Chondrocyte (in vitro differentiated cells): Measurements from ENCODE around the gene RAC3. TPM values are rescaled to one million over a fixed set of nuclear protein-coding genes. Genes with fewer than 3 reads are reported as not detected.

ENCODE experiments used
- DNase-seq: peaks from one replicate; pipeline ENCODE4 v3.0.0; 2021; ENCODE audit warnings: mixed read lengths, low spot score
- H3K27ac Mint-ChIP-seq: one replicate; pipeline ENCODE4 v1.8.0; 2021; ENCODE audit warnings: mild to moderate bottlenecking, moderate library complexity, mixed read lengths; ENCODE audit not compliant: unreplicated experiment
- H3K27me3 Mint-ChIP-seq: 2 replicates; pipeline ENCODE4 v1.8.0; 2021; ENCODE audit warnings: low read depth, mixed read lengths
- H3K36me3 Mint-ChIP-seq: 2 replicates; pipeline ENCODE4 v1.8.0; 2021; ENCODE audit warnings: low read depth, mixed read lengths
- H3K4me1 Mint-ChIP-seq: 2 replicates; pipeline ENCODE4 v1.8.0; 2021; ENCODE audit warnings: low read depth, mild to moderate bottlenecking, mixed read lengths
- H3K4me3 Mint-ChIP-seq: one replicate; pipeline ENCODE4 v1.8.0; 2021; ENCODE audit warnings: mild to moderate bottlenecking, moderate library complexity, mixed read lengths; ENCODE audit not compliant: unreplicated experiment
- H3K9me3 Mint-ChIP-seq: 2 replicates; pipeline ENCODE4 v1.8.0; 2021; ENCODE audit warnings: low read depth, mixed read lengths
- total RNA-seq: library from RNA; stranded (reverse); gene quantifications from 3 replicates; pipeline ENCODE4 v1.2.1, GENCODE V29; 2021
- TF ChIP-seq, protein P1 (sequence below): fragments of 200-600 bp; sonication (generic); IDR thresholded peaks from 2 replicates; pipeline ENCODE4 v1.5.0; 2021; ENCODE audit warnings: antibody characterized with exemption, mild to moderate bottlenecking, moderate library complexity

RAC3 gene
- total RNA-seq, 1 donor from 2014 or later, result 32.7 TPM

DNA sequence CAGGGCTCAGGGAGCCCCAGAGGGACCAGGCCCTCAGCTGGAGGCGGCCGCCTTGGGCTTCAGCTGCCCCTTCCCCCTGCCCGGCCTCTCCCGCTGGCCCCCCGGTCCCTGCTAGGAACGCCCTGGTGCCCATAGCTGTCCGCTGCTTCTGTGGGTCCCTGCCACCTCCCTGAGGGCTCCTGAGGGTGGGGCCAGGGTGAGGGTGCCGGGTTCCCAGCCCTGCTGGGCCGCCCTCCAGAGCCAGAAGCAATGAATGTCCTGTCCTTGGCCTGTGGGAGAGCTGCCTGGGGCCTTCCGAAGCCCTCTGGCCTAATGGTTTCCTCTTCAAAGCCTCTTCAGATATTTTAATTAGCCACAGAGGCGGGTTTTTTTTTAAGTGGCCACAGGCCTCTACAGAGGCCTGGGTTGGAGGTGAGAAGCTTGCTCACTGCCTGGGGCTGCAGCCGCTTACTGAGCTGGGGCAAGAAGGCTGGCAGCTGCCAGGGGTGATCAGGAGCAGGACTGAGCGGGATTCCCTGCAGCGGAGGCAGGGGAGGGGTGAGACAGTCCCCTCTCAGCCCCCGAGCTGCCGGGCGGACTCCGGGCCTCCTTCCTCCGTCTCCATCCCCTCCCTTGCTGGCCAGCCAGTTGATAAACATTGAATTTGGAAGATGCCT lies 18.7 kb upstream of the RAC3 start:
- Mint-ChIP-seq H3K27ac (no peak overlapping the region), H3K27me3 (no peaks in the 10 kb centered on the region), H3K4me3 (no peak overlapping the region), H3K9me3 (no peaks in the 10 kb centered on the region), H3K4me1 (no peaks in the 10 kb centered on the region), H3K36me3 (no peaks in the 10 kb centered on the region)
- no peak for DNase-seq
- TF ChIP-seq, protein P1, sequence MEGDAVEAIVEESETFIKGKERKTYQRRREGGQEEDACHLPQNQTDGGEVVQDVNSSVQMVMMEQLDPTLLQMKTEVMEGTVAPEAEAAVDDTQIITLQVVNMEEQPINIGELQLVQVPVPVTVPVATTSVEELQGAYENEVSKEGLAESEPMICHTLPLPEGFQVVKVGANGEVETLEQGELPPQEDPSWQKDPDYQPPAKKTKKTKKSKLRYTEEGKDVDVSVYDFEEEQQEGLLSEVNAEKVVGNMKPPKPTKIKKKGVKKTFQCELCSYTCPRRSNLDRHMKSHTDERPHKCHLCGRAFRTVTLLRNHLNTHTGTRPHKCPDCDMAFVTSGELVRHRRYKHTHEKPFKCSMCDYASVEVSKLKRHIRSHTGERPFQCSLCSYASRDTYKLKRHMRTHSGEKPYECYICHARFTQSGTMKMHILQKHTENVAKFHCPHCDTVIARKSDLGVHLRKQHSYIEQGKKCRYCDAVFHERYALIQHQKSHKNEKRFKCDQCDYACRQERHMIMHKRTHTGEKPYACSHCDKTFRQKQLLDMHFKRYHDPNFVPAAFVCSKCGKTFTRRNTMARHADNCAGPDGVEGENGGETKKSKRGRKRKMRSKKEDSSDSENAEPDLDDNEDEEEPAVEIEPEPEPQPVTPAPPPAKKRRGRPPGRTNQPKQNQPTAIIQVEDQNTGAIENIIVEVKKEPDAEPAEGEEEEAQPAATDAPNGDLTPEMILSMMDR, result no peak

DNA sequence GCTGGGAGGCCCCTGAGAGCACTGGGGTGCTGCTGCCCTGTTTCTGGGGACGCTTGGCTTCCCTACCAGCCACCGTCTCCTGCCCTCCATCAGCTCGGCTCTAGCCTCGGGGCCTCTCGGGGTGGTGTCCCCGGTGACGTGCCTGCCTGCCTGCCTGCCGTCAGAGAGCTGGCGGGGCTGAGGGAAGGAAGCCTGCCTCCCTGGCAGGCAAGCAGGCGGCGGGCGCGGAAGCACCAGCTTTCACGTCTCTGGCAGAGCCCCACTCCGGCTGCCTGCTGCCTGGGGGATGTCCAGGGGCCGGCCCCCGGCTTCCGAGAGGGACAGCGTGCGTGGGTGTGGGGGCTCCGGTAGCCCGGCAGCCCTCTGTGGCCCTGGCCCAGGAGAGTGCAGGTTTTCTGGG lies 18.1 kb upstream of the RAC3 start:
- Mint-ChIP-seq H3K9me3 (no peaks in the 10 kb centered on the region), H3K4me1 (no peaks in the 10 kb centered on the region), H3K4me3 (no peak overlapping the region), H3K27ac (no peak overlapping the region), H3K27me3 (no peaks in the 10 kb centered on the region), H3K36me3 (no peaks in the 10 kb centered on the region)
- TF ChIP-seq, protein P1, result no peak
- DNase-seq, result no peak

DNA sequence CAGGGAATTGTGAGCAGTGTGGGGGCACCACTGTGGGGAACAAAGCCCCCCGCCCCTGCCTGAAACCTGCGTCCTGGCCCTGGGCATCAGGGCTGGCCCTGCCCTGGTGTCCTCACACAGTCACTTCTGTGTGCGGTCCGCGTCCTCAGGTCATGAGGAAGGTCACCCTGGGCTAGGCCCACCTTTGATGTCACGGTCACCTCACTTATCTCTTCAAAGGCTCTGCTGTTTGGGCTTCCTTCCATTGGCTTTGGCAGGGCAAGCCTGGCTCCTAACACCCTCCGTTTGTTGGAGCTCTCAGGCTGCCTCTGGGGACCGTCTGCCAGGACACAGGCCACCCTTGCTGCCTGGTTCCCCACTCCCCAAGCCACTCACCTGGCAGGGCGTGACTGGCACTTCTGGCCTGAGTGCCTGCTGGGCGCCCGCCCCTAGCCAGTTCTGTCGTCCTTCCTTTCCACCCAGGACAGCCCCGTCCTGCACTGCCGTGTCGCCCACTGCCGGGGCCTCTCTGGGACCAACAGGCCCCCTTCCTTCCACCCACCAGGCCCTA lies 17.6 kb upstream of the RAC3 start:
- Mint-ChIP-seq H3K36me3 (no peaks in the 10 kb centered on the region), H3K4me3 (no peak overlapping the region), H3K27ac (no peak overlapping the region), H3K27me3 (no peaks in the 10 kb centered on the region), H3K4me1 (no peaks in the 10 kb centered on the region), H3K9me3 (no peaks in the 10 kb centered on the region)
- no peak for DNase-seq
- TF ChIP-seq, protein P1, result no peak

DNA sequence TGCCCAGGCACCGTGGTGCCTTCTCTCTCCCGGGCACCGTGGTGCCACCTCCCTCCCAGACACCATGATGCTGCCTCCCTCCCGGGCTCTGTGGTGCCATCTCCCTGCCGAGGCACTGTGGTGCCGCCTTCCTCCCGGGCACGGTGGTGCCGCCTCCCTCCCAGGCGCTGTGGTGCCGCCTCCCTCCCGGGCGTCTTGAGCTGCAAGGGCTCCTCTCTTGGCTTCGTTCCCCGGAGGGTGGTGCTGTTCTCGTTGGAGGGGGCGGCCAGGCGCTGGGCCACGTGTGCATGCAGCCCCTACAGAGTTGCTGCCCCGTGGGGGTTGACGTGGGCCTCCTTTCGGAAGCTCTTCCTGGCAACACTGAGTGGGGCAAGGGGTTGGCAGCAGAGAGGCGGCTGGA lies 17.0 kb upstream of the RAC3 start:
- H3K27me3 Mint-ChIP-seq, result no peaks in the 10 kb centered on the region
- no peaks in the 10 kb centered on the region for H3K4me1 Mint-ChIP-seq
- TF ChIP-seq, protein P1, result no peak
- H3K9me3 Mint-ChIP-seq, result no peaks in the 10 kb centered on the region
- H3K36me3 Mint-ChIP-seq, result no peaks in the 10 kb centered on the region
- no peak overlapping the region for H3K27ac Mint-ChIP-seq
- no peak for DNase-seq
- H3K4me3 Mint-ChIP-seq, result no peak overlapping the region

DNA sequence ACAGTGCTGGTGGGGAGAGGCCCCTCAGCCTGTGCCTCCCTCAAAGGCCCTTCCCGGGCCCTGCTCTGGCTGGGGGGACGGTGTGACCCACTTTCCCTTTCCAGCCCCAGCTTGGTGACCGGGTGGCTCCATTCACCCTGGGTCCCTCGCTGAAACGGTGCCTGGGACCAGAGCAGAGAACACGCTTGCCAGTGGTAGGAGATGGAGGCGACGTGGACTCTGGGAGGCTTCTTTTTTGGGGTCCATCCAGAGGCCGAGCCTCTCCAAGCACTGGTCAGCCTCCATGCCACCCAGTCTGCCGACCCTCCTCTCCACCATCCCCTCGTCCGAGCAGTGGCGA lies 16.5 kb upstream of the RAC3 start:
- TF ChIP-seq, protein P1, result no peak
- Mint-ChIP-seq H3K9me3 (no peaks in the 10 kb centered on the region), H3K27me3 (no peaks in the 10 kb centered on the region), H3K4me3 (no peak overlapping the region), H3K27ac (no peak overlapping the region), H3K36me3 (no peaks in the 10 kb centered on the region), H3K4me1 (no peaks in the 10 kb centered on the region)
- DNase-seq, result no peak
